Neural cell (in vitro differentiated cells): ENCODE measurements around the gene AGR2. TPM values are rescaled to one million over a fixed set of nuclear protein-coding genes. Genes with fewer than 3 reads are reported as not detected.

Experiments used
- H2AFZ ChIP-seq: fragments of 200-600, 300-800 bp; sonication (generic), shearing (Covaris generic); 2 replicates; pipeline ENCODE4 v1.6.0; 2014; ENCODE audit warnings: low read depth, mild to moderate bottlenecking, antibody characterized with exemption, low read length, moderate library complexity
- H3F3A ChIP-seq: fragments of 200-600 bp; shearing (Covaris generic); 2 replicates; pipeline ENCODE4 v1.6.1; 2016; ENCODE audit warnings: mild to moderate bottlenecking, moderate library complexity, mixed read lengths, antibody characterized with exemption, low read length; ENCODE audit not compliant: insufficient read depth, poor library complexity, severe bottlenecking
- H3K27ac ChIP-seq: fragments of 200-600, 300-800 bp; sonication (generic), shearing (Covaris generic); 2 replicates; pipeline ENCODE4 v1.5.1; 2014; ENCODE audit warnings: mild to moderate bottlenecking, low read length, moderate library complexity
- H3K27me3 ChIP-seq: fragments of 300-800, 200-600 bp; sonication (generic), shearing (Covaris generic); 2 replicates; pipeline ENCODE4 v1.6.0; 2014; ENCODE audit warnings: mild to moderate bottlenecking, low read depth, low read length, moderate library complexity; ENCODE audit not compliant: insufficient read depth
- H3K36me3 ChIP-seq: fragments of 300-800, 200-600 bp; sonication (generic), shearing (Covaris generic); 2 replicates; pipeline ENCODE4 v1.5.1; 2014; ENCODE audit warnings: mild to moderate bottlenecking, antibody characterized with exemption, low read length, moderate library complexity; ENCODE audit not compliant: insufficient read depth
- H3K4me2 ChIP-seq: fragments of 300-800, 200-600 bp; sonication (generic), shearing (Covaris generic); 2 replicates; pipeline ENCODE4 v1.6.0; 2014; ENCODE audit warnings: mild to moderate bottlenecking, low read length
- H3K4me3 ChIP-seq: fragments of 300-800, 200-600 bp; sonication (generic), shearing (Covaris generic); 2 replicates; pipeline ENCODE4 v1.5.1; 2014; ENCODE audit warnings: mild to moderate bottlenecking, low read length, moderate library complexity
- H3K79me2 ChIP-seq: fragments of 200-600 bp; shearing (Covaris generic); replicated peaks from 2 replicates; pipeline ENCODE4 v1.6.0; 2014; ENCODE audit warnings: mild to moderate bottlenecking, low read length, moderate library complexity; ENCODE audit not compliant: insufficient read depth
- H3K9ac ChIP-seq: fragments of 300-800, 200-600 bp; sonication (generic), shearing (Covaris generic); 2 replicates; pipeline ENCODE4 v1.6.1; 2016; ENCODE audit warnings: mild to moderate bottlenecking, low read length, mixed read lengths
- H3K9me2 ChIP-seq: fragments of 200-600 bp; shearing (Covaris generic); 2 replicates; pipeline ENCODE4 v1.6.1; 2016; ENCODE audit warnings: mild to moderate bottlenecking, low read length, mixed read lengths; ENCODE audit not compliant: insufficient read depth
- H3K9me3 ChIP-seq: fragments of 200-600, 300-800 bp; sonication (generic), shearing (Covaris generic); 2 replicates; pipeline ENCODE4 v1.6.1; 2016; ENCODE audit warnings: mild to moderate bottlenecking, mixed run types, low read length, moderate library complexity, mixed read lengths
- H4K20me1 ChIP-seq: fragments of 200-600 bp; shearing (Covaris generic); 2 replicates; pipeline ENCODE4 v1.6.1; 2016; ENCODE audit warnings: mild to moderate bottlenecking, mixed run types; ENCODE audit not compliant: insufficient read depth
- CTCF ChIP-seq: fragments of 450-650 bp; IDR thresholded peaks from 2 replicates; pipeline ENCODE4 v1.5.1; 2014; ENCODE audit warnings: antibody characterized with exemption, mild to moderate bottlenecking, moderate library complexity; ENCODE audit not compliant: poor library complexity, severe bottlenecking
- EP300 ChIP-seq: fragments of 450-650 bp; conservative IDR thresholded peaks from 2 replicates; pipeline ENCODE4 v1.6.1; 2014; ENCODE audit warnings: antibody characterized with exemption, mild to moderate bottlenecking, moderate library complexity; ENCODE audit not compliant: poor library complexity, severe bottlenecking
- EZH2 ChIP-seq: fragments of 200-600, 300-800 bp; shearing (Covaris generic), sonication (generic); IDR thresholded peaks from 2 replicates; pipeline ENCODE4 v1.6.1; 2014; ENCODE audit warnings: antibody characterized with exemption, low read length, borderline replicate concordance, mild to moderate bottlenecking; ENCODE audit not compliant: insufficient read depth, poor library complexity, severe bottlenecking
- MXI1 ChIP-seq: fragments of 450-650 bp; conservative IDR thresholded peaks from 2 replicates; pipeline ENCODE4 v1.6.1; 2014; ENCODE audit warnings: antibody characterized with exemption, mild to moderate bottlenecking; ENCODE audit not compliant: poor library complexity, severe bottlenecking
- POLR2AphosphoS5 ChIP-seq: IDR thresholded peaks from 2 replicates; pipeline ENCODE4 v1.6.1; 2012
- RAD21 ChIP-seq: fragments of 450-650 bp; conservative IDR thresholded peaks from 2 replicates; pipeline ENCODE4 v1.6.1; 2014; ENCODE audit warnings: antibody characterized with exemption, mild to moderate bottlenecking, moderate library complexity
- REST ChIP-seq: IDR thresholded peaks from 2 replicates; pipeline ENCODE4 v1.6.1; 2012; ENCODE audit warnings: borderline replicate concordance
- SMC3 ChIP-seq: fragments of 450-650 bp; conservative IDR thresholded peaks from 2 replicates; pipeline ENCODE4 v1.6.1; 2014; ENCODE audit warnings: antibody characterized with exemption, mild to moderate bottlenecking, moderate library complexity; ENCODE audit not compliant: poor library complexity
- TAF1 ChIP-seq: IDR thresholded peaks from 2 replicates; pipeline ENCODE4 v1.6.1; 2012; ENCODE audit warnings: low read depth
- polyA plus RNA-seq: library from polyadenylated mRNA; depleted of rRNA; stranded (reverse); fragments of >200 nt; gene quantifications from 2 replicates; pipeline ENCODE4 v1.2.3, GENCODE V29; 2014

Gene AGR2
- polyA plus RNA-seq, 1 donor from 2014 or later: not detected

- H3K79me2 ChIP-seq: no peaks in the 10 kb centered on the region
- H4K20me1 ChIP-seq: no peaks in the 10 kb centered on the region
- H3K27ac ChIP-seq: no peak overlapping the region
- no peaks in the 10 kb centered on the region for H3K9me3 ChIP-seq
- H3K27me3 ChIP-seq: no peaks in the 10 kb centered on the region
- no peak overlapping the region for H3K4me3 ChIP-seq
- H3F3A ChIP-seq: no peaks in the 10 kb centered on the region
- no peaks in the 10 kb centered on the region for H3K9me2 ChIP-seq
- TF ChIP-seq CTCF: no peak
- TF ChIP-seq MXI1: no peak
- no peak for TF ChIP-seq EZH2
- no peak for TF ChIP-seq REST
- TF ChIP-seq POLR2AphosphoS5: no peak
- TF ChIP-seq TAF1: no peak
- no peak for TF ChIP-seq SMC3
- TF ChIP-seq RAD21: no peak
- no peak for TF ChIP-seq EP300
- no peak overlapping the region for H3K4me2 ChIP-seq
- no peaks in the 10 kb centered on the region for H3K36me3 ChIP-seq
- no peak overlapping the region for H3K9ac ChIP-seq
- H2AFZ ChIP-seq: no peak overlapping the region
Observed at GRCh38 chr7:16743236-16743635, 61.6 kb downstream of the AGR2 start.

- Histone ChIP-seq H3K4me2 (no peak overlapping the region), H3K27ac (no peak overlapping the region), H3K4me3 (no peak overlapping the region), H3K9me2 (no peaks in the 10 kb centered on the region), H3K9me3 (no peaks in the 10 kb centered on the region), H2AFZ (no peak overlapping the region), H3F3A (no peaks in the 10 kb centered on the region), H4K20me1 (no peaks in the 10 kb centered on the region), H3K9ac (no peak overlapping the region), H3K79me2 (no peaks in the 10 kb centered on the region), H3K27me3 (no peaks in the 10 kb centered on the region), H3K36me3 (no peaks in the 10 kb centered on the region)
- TF ChIP-seq EZH2 (no peak), RAD21 (no peak), MXI1 (no peak), SMC3 (no peak)
Observed at GRCh38 chr7:16742547-16742946, 62.3 kb downstream of the AGR2 start.

Other genes with a start within 250 kb of the AGR2 start
- 78.5 and 94.7 TPM in 2 replicates for gene ANKMY2, start 159.2 kb downstream of the AGR2 start, polyA plus RNA-seq
- gene BZW2, start 158.8 kb downstream of the AGR2 start, polyA plus RNA-seq: 203 and 234 TPM in 2 replicates
- gene TSPAN13, start 51.2 kb downstream of the AGR2 start, polyA plus RNA-seq: 281 and 315 TPM in 2 replicates
- gene AGR3, start 77.0 kb upstream of the AGR2 start, polyA plus RNA-seq: not detected in 2 replicates